HUDEP-2 (cell line): ENCODE measurements around the gene CPEB4.

Experiments
- DNase-seq, 76 experiments: peaks; one replicate each; lab custom pipeline; 2025; ENCODE audit not compliant: unreplicated experiment in 76 of 76; lab: John Stamatoyannopoulos, UW

Gene CPEB4

DNA sequence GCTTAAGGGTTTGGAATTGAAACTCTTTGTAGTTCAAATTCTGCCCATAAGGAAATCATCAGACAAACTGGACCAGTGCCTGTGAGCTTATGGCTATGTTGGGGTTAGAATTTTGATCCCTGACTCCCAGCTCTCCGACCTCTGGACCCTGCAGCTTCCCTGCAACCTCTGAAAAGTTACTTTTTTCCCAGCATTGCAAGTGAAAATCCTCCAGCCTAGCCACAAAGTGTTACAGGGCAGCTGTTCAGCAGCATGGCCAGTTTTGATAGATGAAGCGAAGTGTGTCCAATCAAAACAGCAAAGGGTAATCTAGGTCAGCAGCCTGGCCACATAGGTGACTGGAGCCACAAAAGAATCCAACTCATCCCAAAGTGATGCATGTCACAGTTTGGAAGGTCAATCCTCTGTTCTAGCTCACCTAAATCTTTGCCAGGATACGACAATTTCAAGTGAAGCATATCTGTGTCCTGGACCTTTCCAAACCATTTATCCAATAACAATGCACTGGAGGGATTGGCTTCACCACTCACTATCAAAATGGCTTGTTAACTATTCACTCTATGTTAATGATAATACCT, 4.7 kb upstream of the CPEB4 start:
- no peak for DNase-seq

DNA sequence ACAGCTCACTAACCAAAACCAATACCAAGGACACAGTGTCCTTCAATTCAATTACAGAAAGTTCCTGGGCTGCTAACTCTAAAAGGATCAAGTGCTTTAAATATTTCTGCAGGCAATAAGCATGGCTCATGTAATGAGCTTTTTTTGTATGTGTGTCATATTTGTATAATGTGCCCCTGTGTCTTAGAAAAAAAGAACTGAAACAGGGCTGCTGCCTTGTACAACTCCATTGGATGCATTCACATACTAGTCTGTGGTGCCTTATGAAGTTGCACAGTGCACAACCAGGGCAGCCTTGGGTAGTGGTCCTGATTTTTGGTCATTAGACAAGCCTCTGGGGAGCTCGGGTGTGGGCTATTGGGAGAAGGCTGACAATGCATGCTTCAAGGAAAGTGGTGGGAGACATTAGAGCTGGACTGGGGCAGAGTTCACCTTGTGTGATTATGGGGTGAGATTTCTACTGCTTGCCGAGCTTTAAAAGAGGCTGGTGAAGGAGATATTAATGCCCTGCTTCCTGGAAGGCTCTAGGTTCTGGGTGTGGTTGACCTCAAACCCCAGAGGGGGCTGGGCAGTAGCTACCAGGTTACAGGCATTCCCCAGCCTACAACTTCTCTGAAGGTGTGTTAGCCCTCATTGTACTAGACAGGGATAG, 3.6 kb upstream of the CPEB4 start:
- peak in 62 of 76 experiments; percentile 21 to 75 (median 48) for DNase-seq

DNA sequence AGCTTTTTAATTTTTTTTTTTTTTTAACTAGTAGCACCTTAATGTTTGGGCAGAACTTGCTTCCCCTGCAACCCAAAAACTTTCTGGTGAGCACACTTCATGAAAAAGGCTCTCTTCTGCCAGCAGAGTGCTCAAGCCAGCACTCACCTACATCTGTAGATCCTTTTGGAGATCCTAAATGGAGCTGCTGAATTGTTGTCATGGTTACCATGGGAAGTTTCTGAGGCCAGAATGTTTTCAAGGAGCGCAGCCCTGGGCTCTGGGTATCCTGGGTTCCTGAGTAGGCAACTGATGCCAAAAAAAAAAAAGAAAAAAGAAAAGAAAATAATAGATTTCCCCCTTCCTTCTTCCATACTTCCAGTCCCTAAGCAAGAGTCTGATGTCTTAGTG, 3.1 kb upstream of the CPEB4 start:
- peak in 6 of 76 experiments; percentile 21 to 69 (median 54) for DNase-seq

- peak in 74 of 76 experiments; percentile 35 to 92 (median 66) for DNase-seq
These were observed 2.6 kb upstream of the CPEB4 start for GRCh38 chr5:173885475-173886010.

- DNase-seq, result peak in 3 of 76 experiments; percentile 33 to 43 (median 41)
These were observed 2.0 kb upstream of the CPEB4 start for GRCh38 chr5:173886150-173886549.

DNA sequence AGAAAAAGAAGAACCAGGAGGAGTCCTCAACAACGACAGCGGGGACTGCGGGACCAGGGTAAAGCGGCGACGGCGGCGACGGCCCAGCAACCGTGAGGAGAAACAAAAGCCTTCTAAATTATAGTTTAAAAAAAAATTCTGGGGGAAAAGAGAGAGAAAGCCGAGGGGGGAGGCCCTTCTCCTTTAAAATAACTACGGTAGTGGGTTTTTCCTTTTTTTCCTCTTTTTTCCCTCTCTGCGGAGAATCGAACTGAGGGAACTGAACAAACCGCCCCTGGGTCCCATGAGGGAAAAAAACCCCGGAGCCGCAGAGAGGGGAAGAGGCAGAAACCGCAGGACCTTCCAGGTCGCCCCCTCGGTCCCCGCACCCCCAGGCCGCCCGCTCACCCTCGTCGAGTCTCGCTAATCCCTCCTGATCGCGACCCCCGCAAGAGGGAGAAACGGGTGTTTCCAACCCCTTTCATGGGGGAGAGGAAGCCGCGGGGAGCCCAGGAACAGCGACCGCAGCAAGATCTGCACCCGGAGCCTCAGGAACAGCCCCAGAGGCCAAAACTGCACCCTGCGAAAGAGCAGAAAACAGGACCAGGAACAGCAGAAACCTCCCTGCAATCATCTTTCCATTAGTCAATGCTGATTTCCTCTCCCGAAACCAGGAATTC, 453 bp downstream of the CPEB4 start:
- DNase-seq, result peak in 5 of 76 experiments; percentile 8 to 27 (median 18)

GRCh38 chr5:173890195-173890991, 2.2 kb downstream of the CPEB4 start:
- peak in 26 of 76 experiments; percentile 7 to 48 (median 24) for DNase-seq

- no peak for DNase-seq
These were observed 3.4 kb downstream of the CPEB4 start for GRCh38 chr5:173891308-173892116.

DNA sequence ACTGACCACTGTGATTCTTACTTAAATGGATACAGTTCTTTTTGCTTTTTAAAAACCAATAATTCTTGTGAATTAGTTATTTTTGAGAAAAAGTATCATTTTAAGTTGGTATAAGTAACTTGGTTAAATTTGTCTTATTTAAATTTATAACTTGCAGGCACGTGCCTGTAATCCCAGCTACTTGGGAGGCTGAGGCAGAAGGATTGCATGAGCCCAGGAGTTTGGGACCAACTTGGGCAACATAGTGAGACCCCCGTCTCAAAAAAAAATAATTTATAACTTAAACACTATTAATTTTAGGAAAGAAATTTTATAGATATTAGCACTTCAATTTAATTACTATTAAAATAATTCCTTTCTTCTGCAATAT, 5.0 kb downstream of the CPEB4 start:
- DNase-seq, result no peak

GRCh38 chr5:173895401-173896165, 7.4 kb downstream of the CPEB4 start:
- no peak for DNase-seq

- no peak for DNase-seq
These were observed 8.5 kb downstream of the CPEB4 start for GRCh38 chr5:173896631-173897030.

DNA sequence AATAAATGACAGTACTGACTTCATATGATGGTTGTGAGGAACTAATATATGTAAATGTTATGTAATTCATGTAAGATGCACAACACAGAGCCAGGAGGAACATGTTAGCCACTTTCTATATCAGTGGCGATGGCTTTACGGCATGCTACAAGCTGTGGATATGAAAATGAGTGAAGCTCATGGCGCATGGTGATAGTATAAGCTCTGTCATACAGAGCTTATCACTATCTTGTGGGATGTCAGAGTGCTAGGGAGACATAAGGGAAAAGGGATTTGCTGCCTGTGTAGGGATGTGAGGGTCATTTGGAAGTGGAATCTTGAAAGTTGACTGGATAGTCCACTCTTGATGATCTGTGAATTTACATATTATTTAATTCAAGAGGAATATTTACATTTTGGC, 13.6 kb downstream of the CPEB4 start:
- no peak for DNase-seq

GRCh38 chr5:173902334-173902733, 14.2 kb downstream of the CPEB4 start:
- DNase-seq, result no peak

DNA sequence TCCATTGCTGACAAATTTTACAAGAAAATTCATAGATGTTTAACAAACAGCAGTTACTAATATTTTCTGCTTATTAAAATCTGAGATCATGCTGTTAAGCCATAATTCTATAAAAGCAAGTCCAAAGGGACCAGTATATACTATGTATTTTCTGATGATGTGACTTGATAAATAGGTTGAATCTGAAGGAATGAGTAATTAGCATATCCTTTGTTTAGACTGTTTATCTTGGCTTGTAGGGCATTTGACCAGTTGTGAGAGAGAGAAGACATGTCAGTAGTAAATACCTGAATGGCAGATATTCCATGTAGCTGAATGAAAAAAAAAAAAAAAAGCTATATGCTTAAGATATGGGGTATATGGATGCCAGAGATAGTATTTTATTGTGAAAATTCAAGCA, 14.6 kb downstream of the CPEB4 start:
- DNase-seq, result no peak

- no peak for DNase-seq
These were observed 15.4 kb downstream of the CPEB4 start for GRCh38 chr5:173903396-173904140.

GRCh38 chr5:173904151-173904550, 16.0 kb downstream of the CPEB4 start:
- peak in 9 of 76 experiments; percentile 3 to 39 (median 21) for DNase-seq

- DNase-seq, result no peak
These were observed 19.1 kb downstream of the CPEB4 start for GRCh38 chr5:173907284-173907683.

DNA sequence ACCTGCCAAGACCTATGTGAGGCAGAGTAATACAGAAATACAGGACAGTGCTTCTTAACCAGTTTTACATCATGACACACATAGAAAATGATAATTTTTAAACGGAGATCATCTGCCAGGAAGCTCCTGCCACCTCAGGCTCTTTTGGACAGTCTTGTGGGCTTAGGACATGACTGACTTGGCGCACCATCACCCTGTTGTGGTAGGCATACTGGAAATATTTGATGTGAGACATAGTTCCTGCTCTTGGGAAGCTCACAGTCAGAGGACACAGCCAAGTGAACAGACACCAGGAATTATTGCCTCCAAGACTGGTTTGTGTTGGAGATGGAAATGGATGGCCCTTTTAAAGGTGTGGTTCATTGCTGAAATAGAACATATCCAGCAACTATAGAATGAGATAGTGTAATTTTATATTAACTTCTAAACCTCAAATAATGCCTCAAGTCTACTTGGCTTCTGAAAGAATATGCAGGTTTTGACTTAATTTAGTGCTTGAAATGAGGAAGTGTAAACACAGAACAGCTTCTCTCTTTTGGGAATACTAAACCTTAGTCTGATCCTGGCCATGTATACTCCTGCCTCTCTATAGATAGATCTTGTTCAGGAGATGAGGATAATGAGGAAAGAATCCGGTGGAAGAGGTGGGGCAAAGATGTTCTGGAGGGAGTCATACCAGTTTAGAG, 19.7 kb downstream of the CPEB4 start:
- DNase-seq, result no peak
